ENCODE data around the gene SEPTIN7. TPM values are rescaled to one million over a fixed set of nuclear protein-coding genes. Genes with fewer than 3 reads are reported as not detected.

The SEPTIN7 gene
- total and polyA plus RNA-seq, 2 of the 13 experiments (the other 11 are each of a cell fraction or from before 2014, with no cell fraction given): 103 to 129 TPM

DNA sequence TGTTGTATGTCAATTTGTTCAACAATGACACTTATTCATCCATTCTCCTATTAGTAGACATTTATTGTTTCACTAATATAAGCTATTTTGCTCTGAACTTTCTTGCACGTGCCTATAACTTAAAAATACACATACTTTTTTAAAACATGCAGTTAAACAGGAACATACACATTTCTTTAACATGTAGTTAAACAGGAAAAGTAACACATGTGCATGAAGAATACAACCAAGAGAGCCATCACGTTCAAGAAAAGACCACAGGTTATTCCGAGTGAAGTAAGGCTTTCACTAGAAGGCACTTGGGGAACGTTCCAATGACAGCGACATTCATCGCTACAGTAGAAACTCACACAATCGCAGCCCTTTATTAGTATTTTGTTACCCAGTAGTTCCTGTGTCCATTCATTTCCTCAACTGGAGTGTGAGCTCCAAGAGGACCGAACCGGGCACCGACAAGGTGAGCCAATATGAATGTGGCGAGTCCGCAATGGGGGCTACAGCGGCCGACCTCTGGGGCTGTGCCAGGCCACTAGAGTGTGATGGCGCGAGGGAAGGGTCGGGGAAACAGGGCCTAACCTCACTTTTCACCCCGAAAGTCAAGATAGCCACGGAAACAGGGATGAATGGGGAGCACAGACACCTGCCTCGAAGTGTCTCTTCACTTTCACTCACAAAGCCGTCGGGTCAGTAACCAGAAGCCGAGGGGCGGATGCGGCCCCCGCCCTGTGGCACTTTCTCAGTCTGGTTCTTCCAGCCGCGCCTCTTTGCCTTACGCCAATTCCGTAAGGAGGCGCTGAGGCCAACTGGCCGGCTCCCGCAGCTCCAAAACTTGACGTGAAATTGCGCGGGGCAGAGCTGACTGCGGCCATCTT is 775 bp upstream of the SEPTIN7 start (continued):
- no peak for TF ChIP-seq HNRNPUL1 (IDR thresholded peaks at IDR 0.05; ENCODE audit: low read depth, low read length)
- TF ChIP-seq POLR2AphosphoS5 (IDR thresholded peaks at IDR 0.05; ENCODE audit: low read depth, low read length): no peak
- TF ChIP-seq CBX2 (IDR thresholded peaks at IDR 0.05; ENCODE audit: low read depth, low read length): no peak
- TF ChIP-seq CBX2 (CRISPR knock-in tag; IDR thresholded peaks at IDR 0.05; ENCODE audit: low read depth): no peak
- 0 out of 2 replicates have a peak, but pooled peaks have one; percentile 23 for TF ChIP-seq ZNF235 (CRISPR knock-in tag; IDR thresholded peaks at IDR 0.05; ENCODE audit: borderline replicate concordance)
- no peak; the same call in 1 of the 2 replicates for TF ChIP-seq AHR (CRISPR knock-in tag; IDR thresholded peaks at IDR 0.05)
- no peak for TF ChIP-seq MEF2D (CRISPR knock-in tag; IDR thresholded peaks at IDR 0.05)
- no peak for TF ChIP-seq ZNF775 (CRISPR knock-in tag; IDR thresholded peaks at IDR 0.05; ENCODE audit: borderline replicate concordance)
- no peak for TF ChIP-seq SAP130 (CRISPR knock-in tag; IDR thresholded peaks at IDR 0.05; ENCODE audit: low read depth)
- TF ChIP-seq ZNF44 (CRISPR knock-in tag; IDR thresholded peaks at IDR 0.05): no peak
- no peak for TF ChIP-seq ZNF441 (CRISPR knock-in tag; IDR thresholded peaks at IDR 0.05; ENCODE audit: borderline replicate concordance)
- TF ChIP-seq ZFY (CRISPR knock-in tag; IDR thresholded peaks at IDR 0.05): peak; percentile 66; the same call in 1 of the 2 replicates
- no peak for TF ChIP-seq SOX13 (IDR thresholded peaks at IDR 0.05)
- TF ChIP-seq SOX13 (CRISPR knock-in tag; conservative IDR thresholded peaks at IDR 0.05 in 1 of 2, IDR thresholded peaks at IDR 0.05 in 1 of 2): no peak
- TF ChIP-seq ZBTB20 (CRISPR knock-in tag; IDR thresholded peaks at IDR 0.05; ENCODE audit: borderline replicate concordance, low read depth): no peak
- no peak for TF ChIP-seq ZNF10 (CRISPR knock-in tag; IDR thresholded peaks at IDR 0.05; ENCODE audit: borderline replicate concordance, low read depth)
- no peak for TF ChIP-seq RFX1 (IDR thresholded peaks at IDR 0.05)
- TF ChIP-seq NFRKB (IDR thresholded peaks at IDR 0.05): no peak
- no peak for TF ChIP-seq ZBTB4 (CRISPR knock-in tag; IDR thresholded peaks at IDR 0.05; ENCODE audit: borderline replicate concordance)
- peak; percentile 17 for TF ChIP-seq TEAD3 (CRISPR knock-in tag; optimal IDR thresholded peaks at IDR 0.05; ENCODE audit: borderline replicate concordance)
- no peak for TF ChIP-seq SIX4 (CRISPR knock-in tag; IDR thresholded peaks at IDR 0.05)
- TF ChIP-seq KLF6 (CRISPR knock-in tag; IDR thresholded peaks at IDR 0.05): no peak; the same call in 1 of the 2 replicates
- no peak for TF ChIP-seq IKZF1 (IDR thresholded peaks at IDR 0.05)
- no peak for TF ChIP-seq ZNF737 (CRISPR knock-in tag; IDR thresholded peaks at IDR 0.05; ENCODE audit: borderline replicate concordance)
- TF ChIP-seq, protein P1, sequence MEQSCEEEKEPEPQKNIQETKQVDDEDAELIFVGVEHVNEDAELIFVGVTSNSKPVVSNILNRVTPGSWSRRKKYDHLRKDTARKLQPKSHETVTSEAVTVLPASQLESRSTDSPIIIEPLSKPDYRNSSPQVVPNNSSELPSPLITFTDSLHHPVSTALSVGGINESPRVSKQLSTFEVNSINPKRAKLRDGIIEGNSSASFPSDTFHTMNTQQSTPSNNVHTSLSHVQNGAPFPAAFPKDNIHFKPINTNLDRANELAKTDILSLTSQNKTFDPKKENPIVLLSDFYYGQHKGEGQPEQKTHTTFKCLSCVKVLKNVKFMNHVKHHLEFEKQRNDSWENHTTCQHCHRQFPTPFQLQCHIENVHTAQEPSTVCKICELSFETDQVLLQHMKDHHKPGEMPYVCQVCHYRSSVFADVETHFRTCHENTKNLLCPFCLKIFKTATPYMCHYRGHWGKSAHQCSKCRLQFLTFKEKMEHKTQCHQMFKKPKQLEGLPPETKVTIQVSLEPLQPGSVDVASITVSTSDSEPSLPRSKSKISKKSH (CRISPR knock-in tag; IDR thresholded peaks at IDR 0.05; ENCODE audit: borderline replicate concordance): no peak
- 0 out of 2 replicates have a peak, but pooled peaks have one; percentile 10 for TF ChIP-seq ZSCAN5A (CRISPR knock-in tag; IDR thresholded peaks at IDR 0.05; ENCODE audit: borderline replicate concordance)

Data from HepG2 (cell line).